GM19397 (cell line): ENCODE measurements around the gene EFNA2.
"Not testable (repeated sequence)": the region's sequence is repeated elsewhere in the genome, so short reads cannot be mapped to it uniquely, and the experiment has no call there.

Experiments
- ATAC-seq: cut with Tn5 transposase; IDR thresholded peaks from one replicate; pipeline ENCODE4 v1.9.1; 2021; ENCODE audit warnings: mild to moderate bottlenecking, moderate library complexity; ENCODE audit not compliant: unreplicated experiment

The EFNA2 gene

GRCh38 chr19:1295169-1296012, 9.7 kb downstream of the EFNA2 start:
- no peak for ATAC-seq

- no peak for ATAC-seq
These were observed 10.4 kb downstream of the EFNA2 start for GRCh38 chr19:1296078-1296477.

DNA sequence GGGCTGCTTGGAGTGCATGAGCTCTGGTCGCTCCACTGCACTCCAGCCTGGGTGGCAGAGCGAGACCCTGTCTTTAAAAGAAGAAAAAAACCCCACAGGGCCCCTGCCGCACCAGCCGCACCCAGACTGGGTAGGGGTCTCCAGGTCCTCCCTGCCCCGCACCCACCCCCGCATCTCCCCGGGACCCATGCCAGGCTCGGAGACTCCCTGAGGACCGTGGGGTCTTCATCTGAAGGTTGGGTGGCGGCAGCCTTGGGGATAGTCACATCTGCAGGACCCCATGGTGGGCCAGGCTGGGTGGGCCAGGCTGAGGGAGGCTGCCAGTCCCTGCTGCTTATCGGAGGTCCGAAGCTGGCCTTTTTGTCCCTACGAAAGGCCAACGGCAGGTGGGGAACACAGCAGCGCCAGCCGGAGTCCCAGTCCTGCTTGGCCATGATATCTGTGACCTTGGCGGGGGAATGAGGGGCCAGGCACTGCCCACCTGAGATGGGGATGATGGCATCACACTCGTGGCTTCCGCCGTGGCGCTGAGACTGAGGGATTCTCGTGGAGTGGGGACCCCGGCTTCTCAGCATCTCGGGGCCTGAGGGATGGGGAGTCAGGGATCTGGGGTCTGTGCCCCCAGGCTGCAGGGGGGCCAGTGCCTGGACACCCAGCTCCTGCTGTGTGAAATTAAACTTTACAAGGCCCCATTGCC, 11.1 kb downstream of the EFNA2 start:
- no peak for ATAC-seq

DNA sequence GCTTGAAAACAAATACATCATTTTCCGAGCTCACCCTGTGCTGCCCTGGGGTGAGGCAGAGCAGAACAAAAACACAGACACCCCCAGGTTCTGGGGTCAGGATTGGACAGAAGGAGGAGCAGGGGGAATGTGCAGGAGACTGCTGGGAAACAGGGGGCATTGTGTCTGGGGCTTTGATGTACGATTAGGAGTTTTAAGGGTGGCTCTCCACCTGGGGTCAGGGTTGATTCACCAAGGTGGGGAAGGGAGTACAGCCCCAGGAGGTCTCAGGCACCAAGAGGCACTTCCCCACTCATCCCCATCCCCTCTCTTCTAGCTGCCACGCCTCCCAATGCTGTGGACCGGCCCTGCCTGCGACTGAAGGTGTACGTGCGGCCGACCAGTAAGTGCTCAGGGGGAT, 12.6 kb downstream of the EFNA2 start:
- ATAC-seq: no peak

GRCh38 chr19:1299801-1300200, 14.1 kb downstream of the EFNA2 start:
- ATAC-seq: no peak

DNA sequence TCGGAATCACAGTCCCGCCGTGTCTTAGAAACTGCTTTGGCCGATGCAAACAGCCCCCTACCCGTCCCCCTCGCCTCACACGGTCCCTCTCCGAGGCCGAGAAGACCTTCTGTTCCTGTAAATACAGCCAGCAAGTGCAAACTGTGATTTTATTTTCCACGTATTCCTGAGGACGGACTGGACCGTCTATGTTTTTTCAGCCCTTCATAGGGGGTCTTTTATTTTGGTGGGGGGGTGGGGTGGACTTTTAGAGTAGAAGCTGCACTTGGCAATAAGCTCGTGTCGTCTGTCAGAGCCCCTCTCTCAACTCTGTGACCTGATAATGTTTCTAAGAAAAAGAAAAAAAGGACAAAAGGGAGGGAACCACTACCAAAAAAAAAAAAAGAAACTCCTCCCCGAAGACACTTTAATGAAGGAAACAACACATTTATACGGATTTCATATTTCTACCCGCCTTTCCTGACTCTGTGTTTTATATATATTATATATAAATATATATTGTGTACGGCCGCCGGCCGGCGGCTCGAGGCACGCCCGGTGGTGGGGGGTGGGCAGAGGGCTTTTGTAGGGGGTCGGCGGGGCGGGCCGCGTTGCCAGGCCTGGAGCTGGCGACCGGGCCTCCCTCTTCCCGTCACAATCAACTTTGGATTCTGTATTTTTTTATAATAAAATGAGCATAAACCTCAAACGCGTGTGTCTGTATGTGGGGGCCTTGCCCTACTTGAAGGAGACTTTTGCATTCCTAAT, 15.2 kb downstream of the EFNA2 start:
- ATAC-seq: no peak

- ATAC-seq: no peak
These were observed 17.0 kb downstream of the EFNA2 start for GRCh38 chr19:1302533-1303239.

- ATAC-seq: no peak
These were observed 18.7 kb downstream of the EFNA2 start for GRCh38 chr19:1304197-1304924.

DNA sequence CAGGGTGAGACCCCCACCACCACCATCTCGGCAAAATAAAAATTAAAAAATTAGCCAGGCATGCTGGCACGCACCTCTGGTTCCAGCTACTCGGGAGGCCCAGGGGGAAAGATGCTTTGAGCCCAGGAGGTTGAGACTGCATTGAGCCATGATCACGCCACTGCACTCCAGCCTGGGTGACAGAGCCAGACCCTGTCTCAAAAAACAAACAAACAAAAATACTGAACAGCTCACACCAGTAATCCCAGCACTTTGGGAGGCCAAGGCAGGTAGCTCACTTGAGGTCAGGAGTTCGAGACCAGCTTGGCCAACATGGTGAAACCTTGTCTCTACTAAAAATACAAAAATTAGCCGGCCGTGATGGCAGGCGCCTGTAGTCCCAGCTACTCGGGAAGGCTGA, 19.7 kb downstream of the EFNA2 start:
- ATAC-seq: not testable (repeated sequence)

DNA sequence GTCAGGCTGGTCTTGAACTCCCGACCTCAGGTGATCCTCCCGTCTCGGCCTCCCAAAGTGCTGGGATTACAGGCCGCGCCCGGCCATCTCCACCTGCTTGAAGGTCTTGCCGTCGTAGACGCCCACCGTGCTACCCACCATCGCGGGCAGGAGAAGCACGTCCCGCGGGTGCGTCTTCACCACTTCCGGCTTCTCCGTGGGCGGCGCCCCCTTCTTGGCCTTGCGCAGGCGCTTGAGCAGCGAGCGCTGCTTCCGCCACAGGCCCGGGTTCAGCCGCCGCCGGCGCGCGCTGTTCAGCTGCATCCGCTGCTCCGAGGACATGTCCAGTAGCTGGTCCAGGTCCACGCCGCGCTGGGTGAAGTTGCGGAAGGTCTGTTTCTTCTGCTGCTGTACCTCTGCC, 21.6 kb downstream of the EFNA2 start:
- no peak for ATAC-seq

DNA sequence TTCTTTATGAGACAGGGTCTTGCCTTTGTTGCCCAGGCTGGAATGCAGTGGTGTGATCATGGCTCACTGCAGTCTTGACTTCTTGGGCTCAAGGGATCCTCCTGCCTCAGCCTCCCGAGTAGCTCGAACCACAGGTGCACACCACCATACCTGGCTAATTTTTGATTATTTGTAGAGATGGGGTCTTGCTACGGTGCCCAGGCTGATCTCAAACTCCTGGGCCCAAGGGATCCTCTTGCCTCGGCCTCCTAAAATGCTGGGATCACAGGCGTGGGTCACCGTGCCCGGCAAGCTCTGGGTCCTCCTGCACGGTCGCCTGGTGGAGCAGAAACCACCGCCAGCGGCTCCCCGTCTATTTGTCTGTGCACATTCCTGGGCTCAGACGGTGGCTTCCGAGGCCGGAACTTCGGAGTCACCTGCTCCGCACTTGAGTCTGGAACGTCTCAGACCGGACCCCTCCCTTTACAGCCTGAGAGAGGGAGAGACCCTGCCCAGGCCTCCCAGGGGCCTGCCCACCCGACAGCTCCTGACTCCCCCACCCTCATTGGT, 22.2 kb downstream of the EFNA2 start:
- ATAC-seq: no peak

GRCh38 chr19:1308718-1309117, 23.0 kb downstream of the EFNA2 start:
- ATAC-seq: no peak

GRCh38 chr19:1309977-1310852, 24.5 kb downstream of the EFNA2 start:
- ATAC-seq: no peak

DNA sequence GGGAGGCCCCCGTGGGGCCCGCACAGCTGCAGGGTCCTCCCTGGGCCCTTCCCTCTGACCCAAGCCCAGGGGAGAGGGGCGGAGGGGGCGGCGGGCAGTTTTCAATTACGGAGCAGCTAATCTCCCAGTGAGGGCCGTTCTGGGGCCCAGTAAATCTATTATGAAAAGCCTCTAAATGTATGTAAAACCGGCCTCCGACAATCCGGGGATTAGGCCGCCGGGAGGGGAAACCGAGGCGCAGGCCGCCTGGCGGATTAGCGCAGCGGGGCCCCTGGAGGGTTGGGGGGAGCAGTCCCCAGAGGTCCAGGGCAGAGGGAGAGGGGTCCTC, 25.1 kb downstream of the EFNA2 start:
- ATAC-seq: no peak

DNA sequence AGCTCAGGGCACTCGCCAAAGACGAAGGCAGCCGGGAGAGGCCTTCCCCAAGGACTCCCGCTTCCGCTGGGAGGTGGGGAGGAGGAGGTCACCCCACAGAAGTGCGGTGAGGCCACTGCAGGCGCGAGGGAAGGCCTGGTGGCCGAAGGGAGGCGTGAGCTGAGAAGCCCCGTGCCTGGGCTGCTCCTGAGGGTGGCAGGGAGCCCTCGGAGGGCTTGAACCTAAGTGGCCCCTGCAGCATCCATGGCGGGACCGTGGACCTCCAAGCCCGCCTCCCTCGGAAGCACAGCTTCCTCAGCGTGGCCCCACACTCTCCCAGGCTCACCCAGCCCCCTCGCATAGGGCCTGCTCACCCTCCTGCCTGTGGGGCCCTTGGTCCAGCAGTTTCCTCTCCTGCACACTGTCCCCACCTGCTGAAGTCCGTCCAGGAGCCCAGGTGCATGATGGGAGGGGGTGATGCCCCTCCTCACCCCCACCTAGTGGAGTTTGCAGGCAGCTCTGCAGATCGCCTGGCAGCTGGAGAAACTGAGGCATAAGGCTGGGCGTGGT, 25.9 kb downstream of the EFNA2 start:
- no peak for ATAC-seq

- ATAC-seq: no peak
These were observed 27.4 kb downstream of the EFNA2 start for GRCh38 chr19:1312767-1313694.

- ATAC-seq: no peak
These were observed 28.3 kb downstream of the EFNA2 start for GRCh38 chr19:1313695-1314613.
